ENCODE results near the gene FOS.
"Not testable (repeated sequence)": the region's sequence is repeated elsewhere in the genome, so short reads cannot be mapped to it uniquely, and the experiment has no call there.

FOS gene

DNA sequence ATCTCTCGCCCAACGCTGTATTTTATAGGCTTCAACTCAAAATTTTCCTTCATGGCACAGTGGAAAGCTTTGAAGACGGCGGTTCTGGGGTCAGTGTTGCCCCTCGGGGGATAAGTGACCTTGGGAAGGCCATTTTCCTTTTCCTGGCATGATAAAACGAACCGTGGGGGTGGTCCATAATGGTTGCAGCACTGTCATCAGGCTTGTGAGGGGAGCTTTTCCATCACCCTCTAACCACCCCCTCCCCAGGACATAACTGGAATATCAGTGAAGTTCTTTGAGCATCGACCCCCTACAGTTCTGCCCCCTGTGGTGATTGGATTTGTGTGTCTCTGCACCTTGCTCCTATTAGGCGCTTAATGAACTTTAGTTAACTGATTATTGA lies 16.0 kb downstream of the FOS start:
- DNase-seq (ENCODE audit: low read depth), result no peak

DNA sequence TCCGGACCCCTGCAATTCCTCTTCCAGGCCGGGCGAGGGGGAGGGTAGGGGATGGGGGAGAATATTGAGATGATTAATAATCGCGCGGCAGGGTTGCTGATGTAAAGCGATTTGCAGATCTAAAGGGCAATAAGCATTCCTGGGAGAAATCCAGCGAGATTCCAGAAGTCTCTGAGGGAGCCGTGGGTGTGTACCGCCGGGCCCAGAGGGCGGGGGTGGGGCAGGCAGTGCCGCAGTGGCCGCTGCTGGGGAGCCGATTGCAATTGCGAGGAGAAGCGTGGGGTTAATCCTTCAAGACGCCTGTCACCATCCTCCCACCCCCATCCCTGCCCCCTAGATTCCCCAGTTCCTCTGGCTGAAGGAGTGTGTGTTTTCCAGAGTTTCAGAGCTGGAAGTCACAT lies 16.4 kb downstream of the FOS start:
- DNase-seq (ENCODE audit: low read depth), result no peak

DNA sequence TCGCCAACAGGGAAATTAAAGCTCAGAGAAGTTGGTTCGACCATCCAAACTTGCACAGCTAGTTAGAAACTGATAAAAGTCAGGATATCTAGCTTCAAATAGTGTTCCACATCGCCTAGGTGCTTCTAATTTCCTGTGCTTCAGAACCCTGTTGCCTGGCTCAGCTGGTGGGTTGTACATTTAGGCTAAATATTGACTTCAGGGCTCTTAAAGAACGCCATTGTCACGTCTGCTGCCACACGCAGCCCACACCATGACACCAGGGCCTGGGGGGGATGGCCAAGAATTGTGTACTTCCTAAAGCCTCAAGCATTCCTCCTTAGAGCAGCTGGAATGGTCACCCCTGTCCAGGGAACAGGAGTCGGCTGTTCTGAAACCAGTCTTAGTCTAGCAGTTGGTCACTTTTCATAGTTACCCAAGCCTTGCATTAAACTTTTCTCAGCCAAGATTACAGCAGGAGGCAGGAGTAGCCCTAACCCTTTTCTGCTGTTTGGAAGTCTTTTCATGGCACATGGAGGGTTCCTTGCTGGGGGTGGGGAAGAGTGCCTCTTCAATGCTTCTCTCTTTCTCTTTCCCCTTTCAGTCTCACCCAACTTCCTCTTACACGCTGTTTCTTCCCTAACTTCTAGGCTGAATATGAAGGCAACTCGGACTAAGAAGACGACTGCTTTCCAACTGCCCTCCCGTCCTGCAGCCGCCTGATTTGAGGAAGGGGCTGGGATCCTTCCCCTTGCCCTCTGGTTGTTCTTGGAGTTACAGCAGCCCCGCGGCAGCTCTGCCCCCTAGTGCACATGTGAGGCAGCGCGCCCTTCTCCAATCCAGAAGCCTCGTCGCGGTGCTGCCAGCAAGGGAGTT lies 17.1 kb downstream of the FOS start:
- DNase-seq (ENCODE audit: low read depth), result no peak

DNA sequence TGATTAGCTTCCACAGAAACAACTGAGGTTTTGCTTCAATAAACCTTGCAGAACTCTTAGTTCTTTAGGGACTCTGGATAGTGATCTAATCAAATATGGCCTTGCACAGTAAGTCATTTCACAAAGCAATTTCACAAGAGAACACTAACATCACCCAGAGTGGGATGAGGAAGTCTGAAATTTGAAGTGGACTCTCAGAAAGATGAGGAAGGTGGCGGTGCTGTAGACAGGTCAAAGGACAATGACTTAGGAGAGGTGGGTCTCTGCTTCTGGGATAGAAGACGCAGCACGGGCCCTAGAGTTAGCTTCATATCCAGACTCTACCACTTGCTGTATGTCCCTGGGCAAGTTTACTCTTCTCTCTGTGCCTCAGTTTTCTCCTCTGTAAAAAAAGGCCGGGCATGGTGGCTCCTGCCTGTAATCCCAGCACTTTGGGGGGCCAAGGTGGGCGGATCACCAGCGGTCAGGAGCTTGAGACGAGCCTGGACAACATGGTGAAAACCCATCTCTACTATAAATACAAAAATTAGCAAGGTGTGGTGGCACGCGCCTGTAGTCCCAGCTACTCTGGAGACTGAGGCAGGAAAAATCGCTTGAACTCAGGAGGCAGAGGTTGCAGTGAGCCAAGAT lies 18.9 kb downstream of the FOS start:
- no peak for DNase-seq (ENCODE audit: low read depth)

DNA sequence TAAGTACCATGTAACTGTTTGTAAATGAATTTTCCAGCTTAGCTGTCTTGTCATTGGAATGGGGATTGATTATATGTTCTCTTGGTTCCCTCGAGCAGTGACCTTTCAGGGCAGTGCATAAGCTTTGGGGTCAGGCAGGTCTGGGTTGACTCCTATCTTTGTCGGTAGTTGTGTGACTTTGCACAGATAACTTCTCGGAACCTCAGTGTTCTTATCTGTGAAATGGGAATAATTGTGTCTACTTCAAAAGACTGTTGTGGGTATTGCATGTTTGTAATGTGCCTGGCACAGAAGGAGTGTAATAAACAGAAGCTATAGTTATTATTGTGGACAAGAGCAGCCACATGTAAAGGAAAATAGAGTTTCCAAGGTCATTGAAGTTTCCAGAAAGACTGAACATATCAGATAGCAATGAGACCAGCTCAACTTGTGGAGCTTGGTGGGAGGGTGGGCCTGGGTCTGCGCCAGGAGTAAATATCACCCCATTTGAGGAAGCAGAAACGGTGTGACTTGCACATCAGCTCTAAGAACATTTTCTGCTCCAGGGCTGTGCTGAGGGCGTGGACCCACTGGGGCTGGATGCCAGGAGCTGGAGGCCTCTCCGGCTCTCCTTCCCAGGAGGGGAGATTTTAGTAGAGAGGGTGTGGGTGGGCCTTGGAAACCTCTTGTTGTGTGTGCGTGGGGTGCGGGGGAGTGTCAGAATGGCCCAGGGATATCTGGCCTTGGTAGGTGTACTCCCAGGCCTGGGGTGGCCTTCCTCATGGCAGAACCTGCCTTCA lies 19.7 kb downstream of the FOS start:
- DNase-seq (ENCODE audit: low read depth), result no peak

DNA sequence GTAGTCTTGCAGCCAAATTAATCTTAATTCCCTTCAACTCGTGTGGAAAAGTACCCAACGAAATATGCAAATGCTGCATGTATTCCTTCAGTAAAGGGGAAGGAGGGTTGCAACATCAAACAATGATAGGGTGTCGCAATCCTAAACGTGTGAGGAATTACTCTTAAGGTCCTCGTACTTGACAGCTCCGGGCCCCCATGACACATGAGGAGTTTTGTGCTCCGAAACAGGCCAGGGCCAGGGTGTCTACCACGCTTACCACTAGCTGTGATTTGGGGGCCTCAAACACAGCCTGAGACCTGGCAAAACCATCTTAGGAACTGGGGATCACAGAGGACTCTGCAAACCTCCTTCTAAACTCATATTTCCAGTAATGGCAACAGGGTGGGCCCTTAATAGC lies 20.4 kb downstream of the FOS start:
- no peak for DNase-seq (ENCODE audit: low read depth)

DNA sequence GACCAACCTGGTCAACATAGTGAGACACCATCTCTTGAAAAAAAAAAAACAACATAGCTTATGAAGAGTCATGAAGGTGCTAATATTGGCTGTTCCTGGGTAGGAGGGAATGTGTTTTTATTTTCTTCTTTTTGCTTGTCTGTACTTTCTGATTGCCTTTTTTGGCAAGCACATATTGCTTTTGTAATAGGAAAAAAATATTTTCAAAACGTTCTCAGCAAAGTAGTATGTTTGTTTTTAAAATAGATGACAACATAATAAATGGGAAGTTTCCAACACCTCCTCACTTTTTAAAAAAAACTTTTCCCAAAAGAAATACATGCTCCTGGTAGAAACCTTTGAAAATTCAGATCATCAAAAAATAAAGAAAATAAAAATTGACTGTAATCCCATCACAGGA lies 20.9 kb downstream of the FOS start:
- no peak for DNase-seq (ENCODE audit: low read depth)

DNA sequence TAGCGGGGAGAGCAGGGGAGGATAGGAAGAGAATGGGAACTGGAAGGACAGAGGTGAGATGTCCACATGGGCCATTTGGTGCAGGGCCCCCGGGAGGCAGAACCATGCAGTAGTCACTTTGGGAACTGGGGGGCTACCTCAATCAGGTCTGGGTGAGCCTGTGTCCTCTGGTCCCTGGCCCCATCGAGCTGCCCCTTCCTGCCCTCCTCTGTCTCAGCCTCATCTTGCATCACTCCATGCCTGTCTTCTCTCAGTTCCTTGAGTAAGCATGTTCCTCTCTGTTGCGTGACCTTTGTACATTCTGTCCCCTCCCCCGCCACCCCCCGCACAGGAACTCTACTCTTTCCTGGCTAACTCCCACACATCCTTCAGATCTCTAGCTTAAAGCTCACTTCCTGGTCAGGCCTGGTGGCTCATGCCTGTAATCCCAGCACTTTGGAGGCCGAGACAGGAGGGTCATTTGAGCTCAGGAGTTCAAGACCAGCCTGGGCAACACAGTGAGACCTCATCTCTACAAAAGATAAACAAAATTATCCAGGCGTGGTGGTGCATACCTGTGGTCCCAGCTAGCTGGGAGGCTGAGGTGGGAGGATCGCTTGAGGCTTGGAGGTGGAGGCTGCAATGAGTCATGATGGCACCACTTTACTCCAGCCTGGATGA lies 23.2 kb downstream of the FOS start:
- DNase-seq (ENCODE audit: low read depth), result peak; percentile 62

DNA sequence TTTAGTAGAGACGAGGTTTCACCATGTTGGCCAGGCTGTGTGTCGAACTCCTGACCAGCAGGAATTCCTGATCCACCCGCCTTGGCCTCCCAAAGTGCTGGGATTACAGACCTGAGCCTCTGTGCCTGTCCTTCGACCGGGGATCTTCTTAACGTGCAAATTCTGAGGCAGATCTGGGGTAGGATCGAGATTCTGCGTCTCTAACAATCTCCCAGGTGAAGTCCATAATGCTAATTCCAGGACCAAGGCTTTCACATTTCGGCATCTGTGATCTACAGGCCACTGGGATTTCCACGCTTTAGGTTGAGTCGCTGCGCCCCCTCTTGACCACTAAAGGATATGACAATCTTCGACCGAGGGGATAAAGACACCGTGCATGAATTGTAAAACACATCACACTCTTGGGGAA lies 24.8 kb downstream of the FOS start:
- DNase-seq (ENCODE audit: low read depth), result no peak

DNA sequence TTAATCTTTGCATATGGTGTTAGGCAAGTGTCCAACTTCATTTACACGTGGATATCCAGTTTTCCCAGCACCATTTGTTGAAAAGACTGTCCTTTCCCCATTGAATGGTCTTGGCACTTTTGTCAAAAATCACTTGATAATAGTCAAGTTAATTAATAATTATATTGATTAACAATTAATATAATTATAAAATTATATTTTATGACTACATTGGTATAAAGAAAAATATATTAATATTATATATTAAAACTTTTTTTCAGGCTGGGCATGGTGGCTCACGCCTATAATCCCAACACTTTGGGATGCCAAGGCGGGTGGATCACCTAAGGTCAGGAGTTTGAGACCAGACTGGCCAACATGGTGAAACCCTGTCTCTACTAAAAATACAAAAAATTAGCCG lies 27.8 kb downstream of the FOS start:
- DNase-seq (ENCODE audit: low read depth), result not testable (repeated sequence)

DNA sequence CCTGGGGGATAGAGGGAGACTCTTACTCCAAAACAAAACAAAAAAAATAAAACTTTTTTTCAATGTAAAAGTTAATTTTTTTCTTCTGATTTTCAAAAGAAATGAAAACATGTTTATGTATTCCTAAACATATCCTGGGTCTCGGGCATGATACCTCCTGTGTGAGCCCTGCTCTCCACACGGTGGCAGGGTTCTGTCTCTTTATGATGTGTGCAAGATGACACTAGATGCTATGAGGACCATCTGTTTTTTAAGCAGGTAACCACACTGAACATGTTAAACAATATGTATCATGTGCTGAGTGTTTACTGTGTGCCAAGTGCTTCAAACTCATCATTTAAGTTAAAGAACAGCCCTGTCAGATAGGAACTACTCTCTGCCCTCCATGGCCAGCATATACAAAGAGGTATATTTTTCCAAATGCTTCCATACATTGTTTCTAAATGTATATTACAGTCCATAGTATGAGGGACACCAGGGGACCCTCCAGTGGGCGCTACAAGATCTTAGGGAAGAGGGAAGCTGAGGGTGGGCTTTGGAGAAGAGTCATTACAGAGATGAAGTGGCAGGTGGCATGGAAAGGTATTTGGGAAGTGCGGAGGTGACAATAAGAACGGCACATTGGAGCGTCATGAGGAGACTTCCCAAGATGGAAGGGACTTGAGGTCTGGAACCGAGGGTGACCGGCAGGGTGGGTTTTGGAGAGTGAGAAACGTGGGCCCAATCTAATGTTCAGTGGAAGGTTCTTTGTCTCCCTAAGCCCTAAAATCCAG lies 28.5 kb downstream of the FOS start:
- no peak for DNase-seq (ENCODE audit: low read depth)

DNA sequence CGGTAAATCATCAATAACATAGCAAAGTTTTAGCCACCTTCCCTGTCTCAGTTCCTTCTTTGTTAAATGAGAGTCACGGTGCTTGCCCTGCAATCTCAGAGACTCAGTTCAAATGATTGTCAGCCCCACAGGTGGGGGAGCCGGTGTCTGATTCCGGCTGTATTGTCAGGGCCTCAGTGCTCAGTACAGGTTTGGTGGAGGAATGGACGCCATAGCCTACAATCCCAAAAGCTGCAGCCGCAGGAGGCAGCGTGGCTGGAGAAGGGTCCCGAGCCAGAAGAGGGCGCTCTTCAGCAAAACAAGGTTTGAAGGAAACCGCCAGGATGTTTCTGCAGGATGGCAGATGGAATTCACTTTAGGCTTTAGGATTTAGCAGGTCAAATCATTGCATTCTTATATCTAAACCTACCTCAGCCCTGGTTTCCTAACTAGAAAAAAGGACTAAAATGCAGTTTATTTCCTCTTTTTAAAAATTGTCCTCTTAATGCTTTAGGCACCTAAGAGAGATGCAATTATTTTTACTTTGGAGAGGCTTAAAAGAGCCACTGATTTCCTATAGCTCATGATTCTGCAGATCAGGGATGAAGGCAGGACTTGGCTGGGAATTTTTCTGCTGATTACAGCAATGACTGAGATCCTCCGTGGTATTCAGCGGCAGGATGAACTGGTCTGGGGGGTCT lies 29.2 kb downstream of the FOS start:
- DNase-seq (ENCODE audit: low read depth), result no peak

DNA sequence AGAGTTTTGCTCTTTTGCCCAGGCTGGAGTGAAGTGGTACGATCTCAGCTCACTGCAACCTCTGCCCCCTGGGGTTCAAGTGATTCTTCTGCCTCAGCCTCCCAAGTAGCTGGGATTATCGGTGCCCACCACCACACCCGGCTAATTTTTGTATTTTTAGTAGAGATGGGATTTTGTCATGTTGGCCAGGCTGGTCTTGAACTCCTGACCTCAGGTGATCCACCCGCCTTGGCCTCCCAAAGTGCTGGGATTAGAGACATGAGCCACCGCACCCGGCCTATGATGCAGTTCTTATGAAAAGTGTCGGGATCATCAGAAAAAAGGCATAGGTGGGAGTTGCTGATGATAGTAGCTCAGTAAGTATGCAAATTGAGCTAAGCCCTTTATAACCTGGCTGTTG lies 30.4 kb downstream of the FOS start:
- DNase-seq (ENCODE audit: low read depth), result not testable (repeated sequence)

DNA sequence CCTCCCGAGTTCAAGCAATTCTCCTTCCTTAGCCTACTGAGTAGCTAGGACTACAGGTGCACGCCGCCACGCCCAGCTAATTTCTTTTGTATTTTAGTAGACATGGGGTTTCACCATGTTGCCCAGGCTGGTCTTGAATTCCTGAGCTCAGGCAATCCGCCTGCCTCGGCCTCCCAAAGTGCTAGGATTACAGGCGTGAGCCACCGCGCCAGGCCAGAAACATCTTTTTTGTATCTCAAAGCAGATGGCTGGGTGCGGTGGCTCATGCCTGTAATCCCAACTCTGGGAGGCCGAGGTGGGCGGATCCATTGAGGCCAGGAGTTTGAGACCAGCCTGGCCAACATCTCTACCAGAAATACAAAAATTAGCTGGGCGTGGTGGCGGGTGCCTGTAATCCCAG lies 30.9 kb downstream of the FOS start:
- DNase-seq (ENCODE audit: low read depth), result not testable (repeated sequence)

DNA sequence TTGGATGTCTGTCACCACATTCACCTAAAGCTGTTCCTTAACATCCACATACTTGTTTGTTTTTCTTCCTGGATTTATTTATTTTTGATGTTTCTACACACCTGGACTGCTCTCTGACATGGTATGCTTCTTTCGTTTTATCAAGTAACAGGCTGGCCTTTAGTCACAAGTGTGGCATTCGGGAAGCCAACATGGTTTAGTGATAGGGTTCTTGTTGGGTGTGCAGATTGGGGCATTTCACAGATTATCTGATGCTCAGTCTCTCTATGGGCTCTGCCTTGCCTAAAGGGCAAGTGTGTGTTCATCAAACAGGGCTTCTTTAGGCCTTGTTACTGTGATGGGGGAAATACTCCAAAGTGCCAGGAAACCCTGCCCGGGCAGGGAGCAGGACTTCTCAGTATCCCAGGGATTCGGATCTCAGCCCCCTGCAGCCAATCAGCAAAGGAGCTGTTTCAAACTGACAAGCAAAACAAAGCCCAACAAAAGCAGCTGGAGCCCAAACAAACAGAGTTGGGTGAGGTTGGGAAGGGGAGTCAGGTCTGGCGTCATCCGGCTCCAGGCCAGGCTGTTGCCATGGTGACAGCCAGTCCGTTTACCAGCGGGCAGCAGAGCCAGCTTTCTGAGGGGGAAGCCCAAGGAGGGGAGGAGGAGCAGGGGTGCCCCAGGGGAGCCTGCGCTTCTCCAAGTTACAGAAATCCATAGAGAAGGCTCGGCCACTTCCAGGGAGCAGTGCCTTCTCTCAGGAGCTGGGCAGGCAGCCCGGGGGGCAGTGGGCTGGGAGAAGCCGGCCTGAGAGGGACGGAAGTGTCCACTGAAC lies 31.9 kb downstream of the FOS start:
- DNase-seq (ENCODE audit: low read depth), result no peak

DNA sequence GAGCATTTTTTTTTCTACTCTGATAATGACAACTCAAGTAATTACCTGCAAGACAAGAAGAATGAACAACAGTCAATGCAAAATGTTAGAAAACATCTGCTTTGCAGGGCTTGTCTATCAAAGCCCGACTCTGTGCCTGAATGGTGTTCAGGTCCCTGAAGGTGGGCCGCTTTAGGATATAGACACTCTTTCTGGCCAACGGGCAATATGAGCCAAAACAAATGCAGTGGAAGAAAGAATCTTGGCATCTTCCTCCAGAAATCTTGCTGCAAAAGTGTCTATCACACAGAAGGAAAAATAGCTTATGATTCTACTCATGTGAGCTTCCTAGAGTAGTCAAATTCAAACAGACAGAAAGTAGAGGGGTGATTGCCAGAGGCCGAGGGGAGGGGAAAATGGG lies 32.7 kb downstream of the FOS start:
- DNase-seq (ENCODE audit: low read depth), result no peak

DNA sequence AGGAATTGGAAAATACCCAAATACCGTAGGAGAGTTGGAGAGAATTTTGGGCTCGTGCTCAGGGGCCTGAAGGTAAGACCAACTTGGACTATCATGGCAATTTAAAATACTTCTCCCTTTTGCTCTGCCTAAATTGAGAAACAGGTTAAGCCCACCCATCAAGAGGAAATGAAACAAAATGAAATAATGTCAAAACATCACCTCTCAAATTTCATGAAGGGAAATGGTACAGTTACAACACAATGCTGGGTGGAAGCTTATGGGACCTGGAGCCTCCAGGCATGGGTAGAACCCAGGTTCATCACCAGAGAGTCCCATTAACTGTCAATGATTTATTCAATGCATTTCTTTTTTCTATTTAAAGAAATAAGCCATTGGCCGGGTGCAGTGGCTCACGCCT lies 33.7 kb downstream of the FOS start:
- DNase-seq (ENCODE audit: low read depth), result no peak

DNA sequence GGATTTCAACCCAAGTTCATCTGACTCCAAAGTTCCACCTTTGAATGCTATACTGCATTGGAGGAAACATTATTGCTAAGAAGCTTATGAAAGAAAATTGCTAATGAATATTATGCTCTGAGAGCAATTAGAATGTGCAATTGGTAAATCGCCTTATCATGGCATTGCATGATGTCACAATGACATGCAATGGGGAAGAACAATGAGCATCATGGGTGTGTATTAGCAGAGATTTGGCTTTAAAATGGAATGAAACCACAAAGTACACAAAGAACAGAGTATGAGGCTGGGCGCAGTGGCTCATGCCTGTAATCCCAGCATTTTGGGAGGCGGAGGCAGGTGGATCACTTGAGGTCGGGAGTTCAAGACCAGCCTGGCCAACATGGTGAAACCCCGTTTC lies 34.7 kb downstream of the FOS start:
- no peak for DNase-seq (ENCODE audit: low read depth)

DNA sequence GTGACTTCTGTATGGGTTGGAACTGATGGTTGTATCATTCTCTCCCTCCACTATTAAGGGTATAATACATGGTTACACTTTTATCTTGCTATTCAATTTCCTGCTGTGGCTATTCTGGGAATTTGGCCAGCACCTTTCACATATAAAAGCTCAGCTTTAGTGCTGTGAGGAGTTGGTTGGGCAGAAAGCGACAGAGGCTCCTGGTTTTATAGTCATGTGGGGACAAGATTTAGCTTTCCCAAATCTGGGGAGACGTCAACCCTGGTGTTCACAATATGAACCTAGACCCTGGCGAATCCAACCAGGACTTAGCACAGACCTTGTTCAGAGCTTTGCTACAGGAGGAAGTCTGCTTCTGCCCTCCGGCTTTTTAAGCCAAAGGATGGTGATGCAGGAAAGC lies 36.5 kb downstream of the FOS start:
- DNase-seq (ENCODE audit: low read depth), result no peak

DNA sequence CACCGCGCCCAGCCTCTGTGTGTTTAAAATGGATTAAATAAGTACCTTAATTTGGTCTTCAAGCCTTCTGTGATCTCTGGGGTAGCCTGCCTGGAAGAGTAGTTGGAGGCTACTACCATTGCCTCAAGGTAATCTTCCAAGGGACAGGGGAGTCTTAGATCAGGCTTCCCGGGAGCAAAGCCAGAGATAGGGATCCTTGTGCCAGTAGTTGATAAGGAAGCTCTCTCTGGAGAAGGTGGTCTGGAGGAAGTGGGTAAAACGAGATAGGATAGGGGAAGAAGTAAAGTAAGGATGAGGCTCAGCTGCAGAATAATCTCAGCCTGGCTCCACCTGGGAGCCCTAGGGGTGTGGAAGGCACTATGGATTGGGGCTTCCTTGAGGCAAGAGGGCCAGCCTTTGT lies 38.5 kb downstream of the FOS start:
- no peak for DNase-seq (ENCODE audit: low read depth)
